B cell (primary cell): ENCODE data around the gene MGAT1.

ENCODE experiments used
- EZH2 ChIP-seq: IDR thresholded peaks from 2 replicates; pipeline ENCODE4 v1.6.1; 2012; ENCODE audit warnings: borderline replicate concordance, low read depth, mild to moderate bottlenecking, moderate library complexity, low read length; ENCODE audit not compliant: insufficient read depth, poor library complexity, severe bottlenecking
- TF ChIP-seq, protein P1 (sequence below): fragments of 200-600 bp; IDR thresholded peaks from one replicate; pipeline ENCODE4 v1.8.0; 2022; ENCODE audit warnings: antibody characterized with exemption, mild to moderate bottlenecking

DNA sequence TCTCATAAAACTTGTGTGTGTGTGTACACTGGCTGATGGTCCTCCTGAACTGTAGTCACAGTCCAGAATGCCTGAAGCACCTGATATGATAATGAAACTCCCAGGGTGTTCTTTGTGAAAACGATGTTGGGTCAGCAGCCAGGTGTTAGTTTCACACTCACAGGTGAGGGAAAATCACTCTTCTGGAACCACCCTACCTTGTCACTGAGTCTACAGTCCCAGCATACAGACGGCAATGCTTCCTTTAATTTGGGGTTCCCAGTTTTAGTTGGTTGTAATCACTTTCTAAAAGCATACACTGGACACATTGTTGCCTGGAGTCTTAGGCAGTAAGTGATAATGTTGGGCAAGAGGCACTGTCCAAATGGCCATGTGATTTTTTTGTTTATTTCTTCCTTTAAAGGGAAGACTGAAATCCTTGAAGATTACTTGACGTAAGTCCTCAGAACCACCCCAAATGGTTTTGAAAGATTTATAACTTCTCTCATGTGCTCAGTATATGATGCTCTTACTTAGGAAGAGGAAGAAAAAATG, 18.2 kb upstream of the MGAT1 start:
- TF ChIP-seq, protein P1, sequence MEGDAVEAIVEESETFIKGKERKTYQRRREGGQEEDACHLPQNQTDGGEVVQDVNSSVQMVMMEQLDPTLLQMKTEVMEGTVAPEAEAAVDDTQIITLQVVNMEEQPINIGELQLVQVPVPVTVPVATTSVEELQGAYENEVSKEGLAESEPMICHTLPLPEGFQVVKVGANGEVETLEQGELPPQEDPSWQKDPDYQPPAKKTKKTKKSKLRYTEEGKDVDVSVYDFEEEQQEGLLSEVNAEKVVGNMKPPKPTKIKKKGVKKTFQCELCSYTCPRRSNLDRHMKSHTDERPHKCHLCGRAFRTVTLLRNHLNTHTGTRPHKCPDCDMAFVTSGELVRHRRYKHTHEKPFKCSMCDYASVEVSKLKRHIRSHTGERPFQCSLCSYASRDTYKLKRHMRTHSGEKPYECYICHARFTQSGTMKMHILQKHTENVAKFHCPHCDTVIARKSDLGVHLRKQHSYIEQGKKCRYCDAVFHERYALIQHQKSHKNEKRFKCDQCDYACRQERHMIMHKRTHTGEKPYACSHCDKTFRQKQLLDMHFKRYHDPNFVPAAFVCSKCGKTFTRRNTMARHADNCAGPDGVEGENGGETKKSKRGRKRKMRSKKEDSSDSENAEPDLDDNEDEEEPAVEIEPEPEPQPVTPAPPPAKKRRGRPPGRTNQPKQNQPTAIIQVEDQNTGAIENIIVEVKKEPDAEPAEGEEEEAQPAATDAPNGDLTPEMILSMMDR = no peak
- TF ChIP-seq EZH2 = no peak
